HG02938 (cell line): ENCODE measurements around the gene NTSR1.

Source experiments
- ATAC-seq: cut with Tn5 transposase; IDR thresholded peaks from one replicate; pipeline ENCODE4 v1.9.1; 2021; ENCODE audit warnings: mild to moderate bottlenecking, moderate library complexity; ENCODE audit not compliant: unreplicated experiment

The NTSR1 gene

DNA sequence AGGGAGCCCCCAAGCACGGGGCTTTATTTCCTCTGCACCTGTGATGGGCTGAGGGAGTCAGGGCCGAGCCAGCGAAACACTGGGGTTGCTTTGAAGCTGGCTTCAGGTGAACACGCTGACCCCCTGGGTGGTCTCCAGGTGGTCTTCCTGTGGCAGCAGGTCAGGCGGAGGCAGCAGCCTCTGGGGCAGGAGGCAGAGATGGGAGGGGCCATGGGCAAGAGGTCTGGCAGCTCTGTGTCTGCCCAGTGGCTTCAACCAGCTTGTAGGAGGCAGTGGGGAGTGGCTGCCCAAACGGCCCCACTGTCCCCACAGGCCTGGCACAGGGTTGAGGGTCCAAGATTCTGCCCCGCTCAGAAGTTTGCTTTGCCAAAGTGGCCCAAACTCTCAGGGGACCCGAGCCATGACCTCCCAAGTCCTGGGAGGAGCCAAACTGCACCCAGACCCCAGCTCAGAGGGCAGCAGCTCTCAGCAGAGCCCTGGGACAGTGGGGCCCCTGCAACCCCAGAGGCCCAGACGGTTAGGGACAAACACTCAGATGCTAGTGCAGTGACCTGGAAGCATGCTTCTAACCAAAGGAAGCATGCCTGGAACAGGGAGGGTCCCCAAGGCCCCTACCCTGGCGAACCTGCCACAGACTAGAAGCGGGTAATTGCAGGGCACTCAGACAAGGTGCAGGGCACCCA, 15.3 kb downstream of the NTSR1 start:
- ATAC-seq: no peak

DNA sequence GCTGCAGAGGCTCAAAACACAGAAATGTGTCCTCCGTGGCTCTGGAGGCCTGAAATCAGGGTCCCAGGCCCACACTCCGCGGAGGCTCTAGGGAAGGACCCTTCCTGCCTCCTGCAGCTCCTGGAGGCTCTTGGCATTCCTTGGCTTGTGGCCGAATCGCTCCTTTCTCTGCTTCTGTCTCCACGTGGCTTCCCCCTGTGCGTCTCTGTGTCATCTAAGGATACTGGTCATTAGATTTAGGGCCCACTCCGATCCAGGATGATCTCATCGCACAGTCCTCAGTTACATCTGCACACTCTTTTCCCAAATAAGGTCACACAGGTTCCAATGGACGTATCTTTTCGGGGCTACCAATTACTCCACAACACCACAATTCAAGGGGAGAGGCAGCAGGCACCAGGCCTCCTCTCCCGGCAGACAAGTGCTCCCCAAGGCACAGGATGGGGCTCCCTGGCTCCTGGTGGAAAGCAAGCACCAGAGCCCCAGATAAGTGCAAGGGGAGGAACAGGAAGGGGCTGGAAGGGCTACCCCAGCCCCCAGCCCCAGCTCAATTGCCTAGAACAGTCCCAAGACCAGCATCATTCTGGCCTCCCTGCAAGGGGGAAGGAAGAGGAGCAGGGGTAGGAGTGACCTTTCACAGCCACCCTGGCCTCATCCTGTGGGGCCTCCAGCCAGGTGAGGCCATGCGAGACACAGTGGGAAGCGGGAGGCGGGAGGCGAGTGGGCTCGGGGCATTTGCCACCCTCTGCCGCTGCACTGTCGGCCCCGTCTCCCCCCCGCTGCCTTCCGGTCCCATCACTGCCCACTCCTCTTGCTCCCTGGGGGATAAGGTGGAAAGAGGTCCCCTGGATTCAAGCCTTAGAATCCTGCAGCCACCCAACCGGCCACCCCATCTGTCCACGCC, 16.3 kb downstream of the NTSR1 start:
- no peak for ATAC-seq

DNA sequence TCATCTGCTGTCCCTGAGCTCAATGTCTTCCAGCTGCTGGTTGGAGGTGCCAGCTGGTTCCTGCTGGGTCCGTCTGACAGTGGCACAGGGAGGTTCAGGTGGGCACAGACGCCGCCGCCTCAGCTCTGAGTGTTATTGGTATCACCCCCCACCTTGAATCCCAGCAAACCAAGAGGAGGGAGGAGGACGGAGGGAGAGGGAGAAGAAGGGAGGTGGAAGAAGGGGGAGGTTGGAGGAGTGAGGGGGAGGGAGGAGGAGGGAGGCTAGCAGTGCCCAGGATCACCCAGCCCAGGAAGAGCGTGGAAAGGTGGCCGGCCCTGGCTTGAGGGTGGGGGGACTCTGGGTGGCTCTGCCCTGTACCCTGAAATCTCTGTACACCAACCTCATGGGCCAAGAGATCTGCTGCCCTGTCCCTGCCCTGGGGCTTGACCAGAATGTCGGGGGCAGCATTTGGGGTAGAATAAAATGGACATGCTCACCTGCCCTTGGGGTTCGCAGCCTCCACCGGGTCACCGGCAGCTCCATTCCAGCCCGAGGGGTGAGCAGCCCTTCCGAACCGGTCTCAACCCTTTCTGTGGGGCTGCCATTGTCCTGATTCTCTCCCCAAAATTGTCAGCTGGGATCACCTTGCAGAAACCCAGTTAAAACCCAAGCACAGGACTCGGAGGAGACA, 17.1 kb downstream of the NTSR1 start:
- no peak for ATAC-seq

DNA sequence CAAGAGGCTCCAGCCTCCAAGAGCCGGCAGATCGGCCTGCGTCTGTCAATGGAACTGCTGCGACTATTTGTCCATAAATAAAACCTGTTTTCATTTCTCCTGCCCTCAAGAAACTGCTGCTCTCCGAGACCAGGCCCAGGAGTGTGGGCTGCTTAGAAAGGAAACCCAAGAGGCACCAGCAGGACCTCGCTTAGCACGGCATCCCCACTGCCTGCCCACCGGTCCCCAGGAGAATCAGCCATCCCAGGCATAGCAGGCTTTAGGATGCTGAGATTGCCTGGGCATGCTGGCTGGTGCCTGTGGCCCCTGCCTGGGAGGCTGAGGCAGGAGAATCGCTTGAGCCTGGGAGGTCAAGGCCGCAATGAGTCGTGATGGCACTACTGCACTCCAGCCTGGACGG, 17.6 kb downstream of the NTSR1 start:
- no peak for ATAC-seq

DNA sequence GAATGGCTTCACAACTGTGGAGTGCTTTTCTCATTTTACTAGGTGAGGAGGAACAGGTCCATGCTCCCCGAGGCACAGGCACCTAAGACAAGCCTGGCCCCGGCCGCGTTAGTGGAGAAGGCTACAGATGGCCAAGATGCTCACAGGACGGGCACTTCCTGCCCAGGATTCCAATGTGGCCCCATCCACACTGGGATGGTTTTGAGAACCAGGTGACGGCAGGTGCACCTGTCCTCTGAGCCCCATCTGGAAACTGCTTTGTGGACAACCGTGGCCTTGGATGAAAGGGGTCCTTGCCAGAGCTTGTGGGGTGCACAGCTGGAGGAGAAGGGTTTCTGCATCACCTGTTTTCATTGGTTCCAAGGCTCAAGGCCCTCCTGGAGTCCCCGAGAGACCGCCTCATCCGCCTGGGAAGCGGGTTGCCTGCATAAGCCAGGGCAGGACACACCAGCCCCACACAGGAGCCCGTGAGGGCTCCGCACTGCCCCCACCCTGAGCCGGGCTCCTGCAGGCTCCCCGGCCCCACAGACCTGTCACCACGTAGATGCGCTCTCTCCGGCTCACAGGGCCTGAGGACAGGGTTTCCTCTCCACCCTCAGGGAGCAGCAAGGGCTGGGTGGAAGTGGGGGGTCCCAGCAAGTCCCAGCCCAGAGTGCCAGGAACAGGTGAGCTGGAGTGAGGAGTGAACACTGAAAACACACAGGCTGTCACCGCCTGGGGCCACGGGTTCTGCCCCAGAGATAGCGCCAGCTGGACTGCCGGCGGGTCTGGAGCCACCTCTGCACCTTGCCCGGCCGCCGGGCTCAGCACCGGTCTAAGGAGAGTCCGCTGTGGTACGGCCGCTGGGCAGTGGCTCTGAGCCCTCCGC, 18.3 kb downstream of the NTSR1 start:
- ATAC-seq: no peak

DNA sequence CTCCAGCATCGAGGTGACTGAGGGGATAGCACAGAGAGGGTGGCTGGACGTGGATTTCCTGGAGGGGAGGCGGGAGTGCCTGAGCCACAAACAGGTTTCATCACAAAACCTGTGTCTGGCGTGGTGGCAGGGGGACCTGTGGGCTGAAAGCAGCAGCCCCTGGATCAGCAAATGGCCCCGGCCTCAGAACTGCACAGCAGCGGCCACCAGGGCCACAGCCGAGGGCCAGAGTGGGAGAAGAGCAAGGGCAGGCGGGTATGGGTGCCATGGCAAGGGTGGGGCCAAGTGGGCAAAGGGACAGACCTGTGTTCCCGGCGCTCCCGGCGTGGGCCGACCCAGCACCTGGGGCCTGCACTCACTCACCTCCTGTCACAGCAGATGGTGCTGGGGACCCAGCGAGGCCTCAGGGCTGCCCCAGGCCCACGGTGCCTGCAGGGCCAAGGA, 19.0 kb downstream of the NTSR1 start:
- no peak for ATAC-seq

DNA sequence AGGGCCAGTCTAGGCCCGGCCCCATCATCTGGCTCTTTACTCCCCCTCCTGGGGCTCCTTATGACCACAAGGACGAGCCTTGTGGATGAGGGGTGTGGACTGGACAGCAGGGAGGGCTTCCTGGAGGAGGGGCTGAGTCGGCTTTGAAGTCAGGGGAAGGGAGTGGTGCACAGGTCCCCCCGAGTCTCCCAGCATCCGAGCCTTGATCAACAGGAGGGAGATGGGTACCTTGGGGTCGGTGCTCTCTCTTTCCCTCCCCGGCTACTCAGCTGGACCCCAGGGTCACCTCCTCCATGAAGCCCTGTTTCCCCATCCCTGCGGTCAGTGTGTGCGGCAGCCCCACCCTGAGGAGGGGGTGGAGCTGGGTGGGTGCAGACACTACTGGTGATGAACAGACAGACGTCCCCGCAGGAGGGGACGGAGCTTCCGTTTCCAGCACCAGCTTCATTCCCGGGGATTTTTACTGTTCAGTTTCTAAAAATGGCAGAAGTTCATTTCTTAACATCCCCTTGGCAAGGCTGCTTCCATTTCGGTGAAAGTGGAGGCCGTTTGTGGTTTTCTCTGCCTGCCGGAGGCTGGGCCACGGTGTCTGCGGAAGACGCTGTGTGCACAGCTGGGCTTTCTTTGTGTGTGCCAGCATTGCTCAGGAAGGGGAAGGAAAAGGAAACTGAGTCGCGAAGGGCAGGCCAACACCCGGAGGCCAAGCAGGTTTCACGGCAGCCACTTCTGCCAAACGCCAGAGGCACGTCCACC, 19.6 kb downstream of the NTSR1 start:
- ATAC-seq: no peak

DNA sequence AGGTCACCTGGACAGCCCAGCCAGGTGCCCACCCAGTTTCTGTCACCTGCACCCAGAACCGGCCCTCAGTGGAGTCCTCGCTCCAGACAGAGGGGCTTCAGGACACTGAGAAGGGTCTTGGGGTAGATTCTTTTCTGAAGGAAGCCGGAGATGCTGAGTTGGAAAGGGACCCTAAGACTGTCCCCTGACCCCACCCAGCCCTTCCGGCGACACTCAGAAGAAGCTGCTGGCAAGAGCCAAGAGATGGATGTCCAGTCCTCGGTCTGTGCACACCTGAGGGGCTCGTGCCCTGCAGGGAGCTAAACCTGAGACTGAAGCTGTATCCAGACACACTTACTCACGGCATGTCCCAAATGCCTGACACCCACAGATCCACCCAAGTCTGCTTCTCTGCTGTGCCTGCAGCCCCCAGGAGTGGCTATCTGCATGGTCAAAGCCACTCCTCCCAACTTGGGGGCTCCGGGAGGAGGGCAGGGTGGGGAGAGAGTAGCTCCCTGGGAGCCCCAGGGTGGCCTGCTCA, 20.2 kb downstream of the NTSR1 start:
- ATAC-seq: no peak

DNA sequence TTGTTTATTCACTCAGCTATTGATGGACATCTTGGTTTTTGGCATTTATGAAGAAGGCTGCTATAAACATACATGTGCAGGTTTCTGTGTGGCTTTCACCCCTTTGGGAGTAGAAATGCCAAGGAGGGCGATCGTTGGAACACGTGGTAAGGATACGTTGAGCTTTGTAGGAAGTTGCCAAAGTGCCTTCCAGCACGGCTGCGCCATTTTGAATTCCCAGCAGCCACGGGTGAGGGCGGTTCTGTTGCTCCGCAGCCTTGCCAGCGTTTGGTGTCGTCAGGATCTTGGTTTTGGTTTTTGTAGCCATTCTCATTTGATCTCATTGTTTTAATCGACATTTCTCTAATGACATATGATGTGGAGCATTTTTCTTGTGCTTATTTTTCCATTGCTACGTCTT, 21.8 kb downstream of the NTSR1 start:
- no peak for ATAC-seq

DNA sequence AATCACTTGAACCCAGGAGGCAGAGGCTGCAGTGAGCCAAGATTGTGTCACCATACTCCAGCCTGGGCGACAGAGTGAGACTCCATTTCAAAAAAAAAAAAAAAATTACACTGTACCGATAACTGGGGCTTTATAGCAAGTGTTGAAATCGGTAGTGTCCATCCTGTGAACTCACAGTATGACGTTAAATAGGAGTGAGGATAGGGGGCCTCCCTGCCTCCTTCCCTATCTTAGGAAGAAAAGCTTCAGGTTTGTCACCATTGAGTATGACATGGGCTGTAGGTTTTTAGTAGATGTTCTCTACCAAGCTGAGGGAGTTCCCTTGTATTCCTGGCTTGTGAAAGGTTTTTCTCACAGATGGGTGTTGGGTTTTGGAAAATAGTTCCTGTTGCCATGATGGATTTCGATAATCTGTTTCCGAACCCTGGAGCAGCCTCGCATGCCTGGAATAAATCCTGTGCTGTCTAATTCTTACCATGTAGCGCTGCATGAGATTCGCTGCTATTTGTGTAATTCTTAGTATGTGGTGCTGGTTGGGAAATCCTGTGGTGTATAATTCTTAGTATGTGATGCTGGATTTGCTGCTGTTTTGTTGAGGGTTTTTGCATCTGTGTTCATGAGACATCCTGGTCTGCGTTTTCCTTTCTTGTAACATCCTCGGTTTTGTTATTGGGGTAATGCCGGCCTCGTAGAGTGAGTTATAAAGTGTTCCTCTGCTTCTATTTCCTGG, 23.6 kb downstream of the NTSR1 start:
- ATAC-seq: no peak

DNA sequence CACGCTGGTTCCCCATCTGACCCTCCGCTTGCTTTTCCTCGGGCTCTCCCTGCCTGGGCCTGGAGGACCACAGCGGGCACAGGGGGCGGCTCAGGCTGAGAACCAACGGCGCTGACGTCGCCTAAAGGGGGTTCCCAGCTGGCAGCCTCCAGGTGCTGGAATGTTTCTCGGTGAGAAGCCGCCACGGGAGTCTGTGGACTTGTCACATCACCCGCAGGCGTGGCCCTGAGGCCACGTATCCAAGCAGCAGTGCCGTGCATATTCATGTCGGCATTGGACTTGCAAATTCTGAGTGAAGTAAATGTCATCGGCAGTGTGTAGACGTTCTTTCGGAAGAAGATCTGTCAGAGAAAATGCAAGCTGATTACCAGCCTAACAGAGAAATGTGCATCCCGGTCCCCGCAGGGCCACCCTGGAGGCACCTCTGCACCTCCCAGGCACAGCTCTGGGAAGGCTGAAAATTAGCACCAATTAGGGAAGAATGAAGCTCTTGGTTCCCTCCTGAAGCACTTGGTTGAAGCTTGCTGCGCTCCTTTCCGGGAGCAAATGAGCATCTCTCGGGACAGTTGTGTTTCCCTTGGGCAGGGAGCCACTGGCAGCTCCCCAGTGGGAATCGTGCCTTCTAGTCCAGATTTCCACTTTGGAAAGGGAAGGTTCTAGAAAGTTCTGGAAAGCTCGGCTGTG, 24.3 kb downstream of the NTSR1 start:
- ATAC-seq: no peak

DNA sequence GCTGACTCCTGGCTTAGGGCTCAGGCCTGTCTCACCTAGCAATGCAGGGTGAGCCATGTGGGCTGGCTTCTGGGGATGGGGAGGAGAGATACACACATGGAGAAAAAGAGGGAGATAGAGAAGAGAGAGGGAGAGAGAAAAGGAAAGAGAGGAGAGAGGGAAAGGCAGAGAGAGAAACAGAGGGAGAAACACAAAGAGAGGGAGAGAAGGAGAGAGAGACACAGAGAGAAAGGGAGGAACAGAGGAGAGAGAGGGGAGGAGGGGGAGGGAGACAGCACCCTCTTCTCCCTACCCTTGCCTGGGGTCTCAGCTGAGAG, 24.8 kb downstream of the NTSR1 start:
- no peak for ATAC-seq

DNA sequence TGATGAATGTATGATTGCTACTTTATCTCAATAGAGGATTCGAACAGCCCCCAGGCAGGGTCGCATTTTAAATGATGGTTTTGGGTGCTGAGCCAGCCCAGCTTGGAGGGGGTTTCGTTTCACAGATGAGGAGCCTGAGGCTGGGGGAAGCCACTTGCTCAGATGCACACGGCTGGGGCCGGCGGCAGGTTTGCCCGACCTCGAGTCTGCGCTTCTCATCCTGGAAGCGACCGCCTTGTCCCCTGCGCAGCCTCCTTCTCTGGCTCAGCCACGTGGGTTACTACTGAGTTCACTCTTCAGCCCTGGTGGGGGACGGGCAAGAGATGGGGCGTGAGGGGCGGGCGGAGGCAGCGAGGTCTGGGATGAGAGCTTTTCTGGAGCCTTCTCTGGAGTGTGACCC, 25.3 kb downstream of the NTSR1 start:
- no peak for ATAC-seq

DNA sequence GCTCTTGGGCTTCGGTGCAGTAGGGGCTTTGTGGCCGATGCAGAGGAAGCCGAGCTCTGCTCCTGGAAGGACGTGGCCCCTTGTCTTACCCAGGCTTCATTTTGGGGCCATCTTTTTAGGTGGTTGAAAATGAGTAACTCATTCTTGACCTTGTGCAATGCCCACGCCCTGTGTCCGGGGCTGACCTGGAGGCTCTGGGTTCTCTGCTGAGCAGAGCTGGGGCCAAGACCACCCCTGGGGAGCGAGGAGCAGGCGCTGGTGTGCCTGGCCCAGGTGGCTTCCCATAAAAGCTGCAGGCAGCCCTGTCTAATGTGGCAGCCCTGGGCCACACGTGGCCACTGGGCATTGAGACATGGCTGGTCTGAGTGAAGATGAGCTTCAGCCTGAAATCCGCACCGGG, 25.7 kb downstream of the NTSR1 start:
- ATAC-seq: no peak

DNA sequence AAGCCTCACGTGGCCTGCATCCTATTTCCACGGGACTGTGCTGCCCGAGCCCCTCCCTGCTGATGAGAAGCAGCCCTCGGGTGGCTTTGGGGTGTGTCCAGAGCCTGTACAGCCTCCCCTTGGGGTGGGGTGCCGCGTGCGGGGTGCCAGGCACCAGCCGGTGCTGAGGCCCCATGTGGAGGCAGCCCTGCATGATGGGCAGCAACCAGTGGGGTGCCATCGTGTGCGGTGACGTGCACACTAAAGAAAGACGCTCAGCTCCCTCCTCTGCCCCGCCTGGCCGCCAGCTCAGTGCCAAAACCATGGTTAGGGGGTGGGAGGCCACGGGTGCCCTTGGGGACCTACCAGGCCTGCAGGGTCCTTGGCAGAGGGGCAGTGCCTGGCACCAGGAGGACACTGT, 26.2 kb downstream of the NTSR1 start:
- ATAC-seq: no peak

DNA sequence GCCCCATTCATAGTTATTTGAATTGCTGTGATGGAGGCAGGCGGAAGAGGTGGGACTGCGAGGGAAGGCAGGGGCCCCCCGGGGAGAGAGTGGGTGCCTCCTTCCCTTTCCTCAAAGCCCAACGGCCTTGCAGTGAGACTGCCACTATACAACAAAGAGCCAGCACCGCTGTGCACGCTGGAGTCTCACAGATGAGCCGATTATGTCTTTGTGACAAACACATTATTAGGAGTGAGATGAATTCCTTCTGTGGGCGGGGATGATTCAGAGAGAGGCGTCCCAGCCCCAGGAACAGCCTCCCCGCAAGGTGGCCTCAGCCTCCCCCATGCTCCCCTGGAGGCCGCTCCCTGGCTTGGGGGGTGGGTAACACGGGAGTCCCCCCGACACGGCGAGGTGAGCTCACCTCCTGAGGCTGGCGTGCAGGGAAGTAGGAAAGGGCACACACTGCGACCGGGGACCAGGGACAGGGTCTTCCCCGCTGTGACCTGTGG, 26.7 kb downstream of the NTSR1 start:
- no peak for ATAC-seq

DNA sequence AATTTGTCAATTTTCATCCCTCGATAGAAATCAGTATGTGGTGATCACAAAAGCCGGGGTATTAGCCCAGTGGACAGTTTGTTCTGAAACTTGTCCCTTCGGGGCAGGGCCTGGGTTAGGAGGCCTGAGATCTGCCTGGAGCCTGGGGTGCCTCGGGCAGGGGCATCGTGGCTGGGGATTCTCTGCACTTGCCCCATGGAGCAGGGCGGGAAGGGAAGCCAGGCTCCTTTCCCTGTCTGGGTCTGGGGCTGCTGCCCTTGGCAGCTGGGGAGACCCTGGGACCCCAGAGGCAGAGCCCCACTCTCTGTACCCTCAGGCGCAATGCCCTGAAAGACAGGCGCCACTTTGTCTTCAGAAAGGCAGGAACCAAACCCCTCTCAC, 27.4 kb downstream of the NTSR1 start:
- ATAC-seq: no peak

DNA sequence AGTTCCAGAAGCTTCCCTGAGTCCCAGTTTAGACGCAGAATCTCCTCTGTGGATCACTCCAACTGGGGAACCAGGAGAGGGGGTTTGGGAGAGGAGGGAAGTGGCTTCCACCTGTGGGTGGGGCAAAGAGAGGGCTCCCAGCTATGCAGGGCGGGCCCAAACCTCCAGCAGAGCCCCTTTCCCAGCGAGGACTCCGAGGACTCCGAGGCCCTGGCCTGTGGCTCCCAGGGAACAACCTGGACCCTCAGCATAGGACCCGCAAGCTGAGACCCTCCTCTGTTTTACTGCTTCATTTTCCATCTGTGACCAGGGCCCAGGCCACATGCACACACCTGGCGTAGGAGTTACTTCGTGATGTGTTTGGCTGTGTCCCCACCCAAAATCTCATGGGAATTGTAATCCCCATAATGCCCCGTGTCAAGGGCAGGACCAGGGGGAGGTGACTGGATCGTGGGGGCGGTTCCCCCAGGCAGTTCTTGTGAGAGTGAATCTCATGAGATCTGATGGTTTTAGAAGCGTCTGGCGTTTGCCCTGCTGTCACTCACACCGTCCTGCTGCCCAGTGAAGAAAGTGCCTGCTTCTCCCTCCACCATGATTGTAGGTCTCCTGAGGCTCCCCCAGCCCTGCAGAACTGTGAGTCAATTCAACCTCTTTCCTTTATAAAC, 27.9 kb downstream of the NTSR1 start:
- ATAC-seq: no peak
